ENCODE results near the gene BCKDHA.

- no peak for TF ChIP-seq CTCF (IDR thresholded peaks at IDR 0.05)
- TF ChIP-seq EZH2 (IDR thresholded peaks at IDR 0.05): no peak
Observed at GRCh38 chr19:41424335-41425173, 26.9 kb downstream of the BCKDHA start.

Data from neural progenitor cell (in vitro differentiated cells).